ENCODE data around the gene RACK1.

RACK1 gene

GRCh38 chr5:181236471-181236870 is 7.2 kb downstream of the RACK1 start:
- peaks cover 74% of the 10 kb centered on the region for H3K36me3 ChIP-seq (ENCODE audit: control insufficient read depth, insufficient read depth, low read length)
- H3K4me1 ChIP-seq (ENCODE audit: control insufficient read depth, insufficient read depth, low read length) = no peaks in the 10 kb centered on the region
- H3K27me3 ChIP-seq (ENCODE audit: control insufficient read depth, insufficient read depth, low read length) = no peaks in the 10 kb centered on the region
- H3K4me3 ChIP-seq (ENCODE audit: low read depth, low read length) = no peak overlapping the region
- no peaks in the 10 kb centered on the region for H3K9me3 ChIP-seq (ENCODE audit: control insufficient read depth, insufficient read depth, low read length)
- no peak overlapping the region for H3K9ac ChIP-seq (ENCODE audit: low read depth, low read length)

- Histone ChIP-seq H3K9me3 (ENCODE audit: control insufficient read depth, insufficient read depth, low read length) (no peaks in the 10 kb centered on the region), H3K4me3 (ENCODE audit: low read depth, low read length) (no peak overlapping the region), H3K9ac (ENCODE audit: low read depth, low read length) (peak overlapping the region; percentile 3), H3K27me3 (ENCODE audit: control insufficient read depth, insufficient read depth, low read length) (no peaks in the 10 kb centered on the region), H3K36me3 (ENCODE audit: control insufficient read depth, insufficient read depth, low read length) (peaks cover 74% of the 10 kb centered on the region), H3K4me1 (ENCODE audit: control insufficient read depth, insufficient read depth, low read length) (no peaks in the 10 kb centered on the region)
These were observed 7.9 kb downstream of the RACK1 start for GRCh38 chr5:181235689-181236366.

- Histone ChIP-seq H3K9me3 (ENCODE audit: control insufficient read depth, insufficient read depth, low read length) (no peaks in the 10 kb centered on the region), H3K4me3 (ENCODE audit: low read depth, low read length) (no peak overlapping the region), H3K9ac (ENCODE audit: low read depth, low read length) (peak overlapping the region; percentile 3), H3K4me1 (ENCODE audit: control insufficient read depth, insufficient read depth, low read length) (no peaks in the 10 kb centered on the region), H3K36me3 (ENCODE audit: control insufficient read depth, insufficient read depth, low read length) (peaks cover 74% of the 10 kb centered on the region), H3K27me3 (ENCODE audit: control insufficient read depth, insufficient read depth, low read length) (no peaks in the 10 kb centered on the region)
These were observed 8.4 kb downstream of the RACK1 start for GRCh38 chr5:181235323-181235688.

DNA sequence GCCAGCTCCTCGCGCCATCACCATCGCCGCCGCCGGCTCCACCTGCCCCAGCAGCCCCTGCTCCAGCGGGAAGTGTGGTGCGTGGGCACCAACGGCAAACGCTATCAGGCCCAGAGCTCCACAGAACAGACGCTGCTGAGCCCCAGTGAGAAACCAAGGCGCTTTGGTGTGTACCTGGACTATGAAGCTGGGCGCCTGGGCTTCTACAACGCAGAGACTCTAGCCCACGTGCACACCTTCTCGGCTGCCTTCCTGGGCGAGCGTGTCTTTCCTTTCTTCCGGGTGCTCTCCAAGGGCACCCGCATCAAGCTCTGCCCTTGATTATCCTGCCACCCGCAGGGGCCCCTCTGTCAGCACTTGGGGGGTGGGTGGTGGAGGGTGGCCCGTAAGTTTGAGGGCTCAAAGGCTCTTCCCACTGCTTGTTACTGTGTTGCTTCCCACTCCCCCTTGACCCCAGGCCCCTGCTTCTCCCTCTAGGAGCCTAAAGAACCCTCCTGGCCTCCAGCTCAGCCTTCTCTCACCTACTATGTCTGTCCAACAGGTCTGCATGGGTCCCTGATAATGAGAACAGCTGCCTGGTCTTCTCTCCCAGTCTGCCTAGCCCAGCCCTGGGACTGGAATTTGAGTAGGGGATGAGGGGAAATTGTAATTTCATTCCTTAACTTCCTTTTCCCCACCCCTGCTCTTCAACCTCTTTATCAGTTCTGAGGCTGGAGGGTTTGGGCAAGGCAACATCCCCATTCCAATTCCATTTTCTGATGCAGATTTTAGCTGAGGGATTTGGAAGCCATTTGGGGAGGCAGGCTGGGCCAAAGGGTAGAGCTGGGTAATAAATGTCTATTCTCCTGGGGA is 9.0 kb downstream of the RACK1 start:
- Histone ChIP-seq H3K36me3 (ENCODE audit: control insufficient read depth, insufficient read depth, low read length) (peaks cover 69% of the 10 kb centered on the region), H3K4me1 (ENCODE audit: control insufficient read depth, insufficient read depth, low read length) (no peaks in the 10 kb centered on the region), H3K27me3 (ENCODE audit: control insufficient read depth, insufficient read depth, low read length) (no peaks in the 10 kb centered on the region), H3K9ac (ENCODE audit: low read depth, low read length) (peak overlapping the region; percentile 3), H3K4me3 (ENCODE audit: low read depth, low read length) (no peak overlapping the region), H3K9me3 (ENCODE audit: control insufficient read depth, insufficient read depth, low read length) (no peaks in the 10 kb centered on the region)

DNA sequence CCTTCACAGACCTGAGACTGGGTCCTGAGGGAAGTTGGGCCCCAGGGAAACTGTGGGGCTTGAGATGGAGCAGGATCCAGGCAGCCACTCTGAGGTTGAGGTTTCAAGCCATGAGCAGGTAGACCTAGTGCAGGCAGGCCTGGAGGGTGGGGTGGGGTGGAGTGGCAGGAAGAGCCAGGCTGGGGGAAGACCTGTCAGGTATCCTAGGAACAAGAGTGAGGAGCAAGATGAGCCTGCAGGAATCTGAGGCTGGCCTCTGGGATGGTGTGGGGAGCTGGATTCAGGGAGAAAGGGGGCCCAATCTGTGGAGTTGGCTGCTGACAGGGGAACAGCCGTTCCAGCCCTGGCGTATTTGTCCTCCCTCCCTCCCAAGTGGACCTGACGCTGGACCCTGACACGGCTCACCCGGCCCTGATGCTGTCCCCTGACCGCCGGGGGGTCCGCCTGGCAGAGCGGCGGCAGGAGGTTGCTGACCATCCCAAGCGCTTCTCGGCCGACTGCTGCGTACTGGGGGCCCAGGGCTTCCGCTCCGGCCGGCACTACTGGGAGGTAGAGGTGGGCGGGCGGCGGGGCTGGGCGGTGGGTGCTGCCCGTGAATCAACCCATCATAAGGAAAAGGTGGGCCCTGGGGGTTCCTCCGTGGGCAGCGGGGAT is 9.8 kb downstream of the RACK1 start:
- Histone ChIP-seq H3K9ac (ENCODE audit: low read depth, low read length) (no peak overlapping the region), H3K9me3 (ENCODE audit: control insufficient read depth, insufficient read depth, low read length) (no peaks in the 10 kb centered on the region)

DNA sequence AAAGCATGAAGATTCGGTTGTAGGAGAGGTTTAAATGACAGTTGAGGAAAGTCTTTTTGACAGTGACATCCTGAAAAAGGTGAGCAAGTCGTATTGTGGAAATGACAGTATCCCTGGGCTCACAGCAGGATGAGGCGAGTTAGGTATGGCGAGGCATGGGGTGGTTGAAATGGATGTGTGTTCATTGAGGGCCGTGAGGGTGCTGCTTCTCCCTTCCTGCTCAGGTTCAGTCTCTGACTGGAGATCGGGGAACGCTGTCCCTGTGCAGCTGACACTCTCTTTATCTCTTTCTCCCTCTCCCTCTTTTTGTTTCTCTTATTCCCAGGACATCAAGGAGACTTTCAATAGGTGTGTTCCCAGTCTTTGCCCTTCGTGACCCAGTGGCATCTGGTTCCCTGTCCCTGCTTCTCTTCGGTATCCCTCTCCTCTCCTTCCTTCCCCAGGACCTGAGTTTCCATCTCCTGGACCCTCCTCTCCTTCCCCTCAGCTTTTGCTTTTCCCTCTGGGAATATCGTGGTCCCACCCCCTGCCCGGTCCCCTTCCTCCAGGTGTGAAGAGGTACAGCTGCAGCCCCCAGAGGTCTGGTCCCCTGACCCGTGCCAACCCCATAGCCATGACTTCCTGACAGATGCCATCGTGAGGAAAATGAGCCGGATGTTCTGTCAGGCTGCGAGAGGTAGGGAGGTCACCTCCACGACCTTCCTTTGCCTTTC is 10.5 kb downstream of the RACK1 start:
- H3K4me3 ChIP-seq (ENCODE audit: low read depth, low read length) = no peak overlapping the region
- no peaks in the 10 kb centered on the region for H3K9me3 ChIP-seq (ENCODE audit: control insufficient read depth, insufficient read depth, low read length)
- no peak overlapping the region for H3K9ac ChIP-seq (ENCODE audit: low read depth, low read length)
- H3K36me3 ChIP-seq (ENCODE audit: control insufficient read depth, insufficient read depth, low read length) = peaks cover 55% of the 10 kb centered on the region
- H3K4me1 ChIP-seq (ENCODE audit: control insufficient read depth, insufficient read depth, low read length) = no peaks in the 10 kb centered on the region
- H3K27me3 ChIP-seq (ENCODE audit: control insufficient read depth, insufficient read depth, low read length) = no peaks in the 10 kb centered on the region

More for the DNA sequence above, 9.8 kb downstream of the RACK1 start:
- no peak overlapping the region for H3K4me3 ChIP-seq (ENCODE audit: low read depth, low read length)
- no peaks in the 10 kb centered on the region for H3K27me3 ChIP-seq (ENCODE audit: control insufficient read depth, insufficient read depth, low read length)
- H3K36me3 ChIP-seq (ENCODE audit: control insufficient read depth, insufficient read depth, low read length) = peaks cover 62% of the 10 kb centered on the region
- no peaks in the 10 kb centered on the region for H3K4me1 ChIP-seq (ENCODE audit: control insufficient read depth, insufficient read depth, low read length)

GRCh38 chr5:181232593-181232992 is 11.1 kb downstream of the RACK1 start:
- Histone ChIP-seq H3K36me3 (ENCODE audit: control insufficient read depth, insufficient read depth, low read length) (peaks cover 49% of the 10 kb centered on the region), H3K27me3 (ENCODE audit: control insufficient read depth, insufficient read depth, low read length) (no peaks in the 10 kb centered on the region), H3K4me1 (ENCODE audit: control insufficient read depth, insufficient read depth, low read length) (no peaks in the 10 kb centered on the region), H3K9ac (ENCODE audit: low read depth, low read length) (no peak overlapping the region), H3K9me3 (ENCODE audit: control insufficient read depth, insufficient read depth, low read length) (no peaks in the 10 kb centered on the region), H3K4me3 (ENCODE audit: low read depth, low read length) (no peak overlapping the region)

GRCh38 chr5:181231432-181231831 is 12.3 kb downstream of the RACK1 start:
- H3K27me3 ChIP-seq (ENCODE audit: control insufficient read depth, insufficient read depth, low read length) = no peaks in the 10 kb centered on the region
- H3K9ac ChIP-seq (ENCODE audit: low read depth, low read length) = no peak overlapping the region
- H3K4me3 ChIP-seq (ENCODE audit: low read depth, low read length) = no peak overlapping the region
- no peaks in the 10 kb centered on the region for H3K9me3 ChIP-seq (ENCODE audit: control insufficient read depth, insufficient read depth, low read length)
- no peaks in the 10 kb centered on the region for H3K4me1 ChIP-seq (ENCODE audit: control insufficient read depth, insufficient read depth, low read length)
- H3K36me3 ChIP-seq (ENCODE audit: control insufficient read depth, insufficient read depth, low read length) = peaks cover 39% of the 10 kb centered on the region

DNA sequence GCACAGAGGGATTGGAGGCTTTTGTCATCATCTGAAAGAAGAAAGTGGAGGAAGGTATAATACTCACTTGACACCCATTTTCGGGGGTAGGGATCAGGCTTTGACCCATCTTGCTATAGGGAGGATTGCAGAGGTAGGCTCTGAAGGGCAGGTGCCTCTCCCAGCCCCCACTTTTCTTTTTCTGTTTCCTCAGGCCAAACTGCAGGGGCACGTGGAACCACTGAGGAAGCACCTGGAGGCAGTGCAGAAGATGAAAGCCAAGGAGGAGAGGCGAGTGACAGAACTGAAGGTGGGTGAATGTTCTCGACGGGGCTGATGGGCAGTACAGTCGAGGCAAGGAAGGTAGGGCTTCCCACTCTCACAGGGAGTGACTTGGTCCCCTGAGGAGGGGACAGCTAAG is 13.2 kb downstream of the RACK1 start:
- H3K9ac ChIP-seq (ENCODE audit: low read depth, low read length) = no peak overlapping the region
- no peaks in the 10 kb centered on the region for H3K27me3 ChIP-seq (ENCODE audit: control insufficient read depth, insufficient read depth, low read length)
- H3K4me3 ChIP-seq (ENCODE audit: low read depth, low read length) = no peak overlapping the region
- peaks cover 31% of the 10 kb centered on the region for H3K36me3 ChIP-seq (ENCODE audit: control insufficient read depth, insufficient read depth, low read length)
- no peaks in the 10 kb centered on the region for H3K9me3 ChIP-seq (ENCODE audit: control insufficient read depth, insufficient read depth, low read length)
- no peaks in the 10 kb centered on the region for H3K4me1 ChIP-seq (ENCODE audit: control insufficient read depth, insufficient read depth, low read length)

GRCh38 chr5:181229996-181230395 is 13.7 kb downstream of the RACK1 start:
- Histone ChIP-seq H3K9ac (ENCODE audit: low read depth, low read length) (no peak overlapping the region), H3K4me1 (ENCODE audit: control insufficient read depth, insufficient read depth, low read length) (no peaks in the 10 kb centered on the region), H3K36me3 (ENCODE audit: control insufficient read depth, insufficient read depth, low read length) (peaks cover 30% of the 10 kb centered on the region), H3K9me3 (ENCODE audit: control insufficient read depth, insufficient read depth, low read length) (no peaks in the 10 kb centered on the region), H3K27me3 (ENCODE audit: control insufficient read depth, insufficient read depth, low read length) (no peaks in the 10 kb centered on the region), H3K4me3 (ENCODE audit: low read depth, low read length) (no peak overlapping the region)

GRCh38 chr5:181224390-181225229 is 19.1 kb downstream of the RACK1 start:
- H3K4me3 ChIP-seq (ENCODE audit: low read depth, low read length) = peak overlapping the region; percentile 96
- no peak overlapping the region for H3K9ac ChIP-seq (ENCODE audit: low read depth, low read length)
- H3K9me3 ChIP-seq (ENCODE audit: control insufficient read depth, insufficient read depth, low read length) = no peaks in the 10 kb centered on the region
- H3K4me1 ChIP-seq (ENCODE audit: control insufficient read depth, insufficient read depth, low read length) = no peaks in the 10 kb centered on the region
- H3K36me3 ChIP-seq (ENCODE audit: control insufficient read depth, insufficient read depth, low read length) = peaks cover 2% of the 10 kb centered on the region
- H3K27me3 ChIP-seq (ENCODE audit: control insufficient read depth, insufficient read depth, low read length) = no peaks in the 10 kb centered on the region
